Measurements from ENCODE around the gene METTL25.

DNA sequence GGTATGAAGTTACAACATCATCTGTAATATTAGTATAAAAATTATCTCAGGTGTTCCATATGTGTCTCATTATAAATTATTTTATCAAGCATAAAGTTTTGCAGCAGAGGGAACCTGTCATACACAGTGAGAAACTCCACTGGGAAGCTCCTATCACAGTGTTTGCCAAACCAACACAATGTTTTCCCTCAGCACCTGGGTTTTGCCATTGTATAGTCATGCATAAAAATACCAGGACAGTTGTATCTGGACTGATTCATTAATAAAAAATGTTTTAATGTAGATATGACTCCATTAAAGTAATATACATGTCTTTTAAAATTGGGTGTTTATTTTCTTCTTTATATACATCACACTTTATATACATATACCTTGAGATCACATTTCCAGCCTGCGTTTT, 56.6 kb downstream of the METTL25 start:
- TF ChIP-seq CTCF (IDR thresholded peaks at IDR 0.05) (no peak), EP300 (IDR thresholded peaks at IDR 0.05) (no peak)

Data from tibial nerve (tissue), 4 donors.